Activated naive CD4-positive, alpha-beta T cell treated with anti-CD3 and anti-CD28 coated beads, Interleukin-2, amount 50 U/mL, for 16 hours (primary cell): ENCODE measurements around the gene STK39.

Source experiments
- DNase-seq: peaks from one replicate; pipeline ENCODE4 v3.0.0-alpha.2; 2020

STK39 gene

GRCh38 chr2:168182550-168183249, 64.7 kb downstream of the STK39 start:
- DNase-seq, result no peak

GRCh38 chr2:168181825-168182224, 65.6 kb downstream of the STK39 start:
- no peak for DNase-seq

DNA sequence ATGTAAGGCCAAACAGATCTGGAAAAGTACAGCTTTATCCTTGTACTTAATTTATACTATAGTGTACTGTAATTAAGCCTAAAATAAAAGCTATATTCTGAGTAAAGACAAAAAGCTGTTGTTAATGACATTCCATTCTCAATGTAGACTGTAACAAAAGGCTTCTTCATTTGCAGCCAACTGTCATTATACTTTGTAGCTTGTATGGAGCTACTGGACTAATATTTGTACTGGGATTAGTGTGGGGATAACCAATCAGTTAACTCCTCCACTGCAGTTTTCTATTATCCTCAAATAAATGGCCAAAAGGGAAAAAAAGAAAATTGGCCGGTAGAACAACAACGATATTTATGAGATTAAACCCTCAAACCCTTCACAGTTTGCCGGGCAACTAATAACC, 66.5 kb downstream of the STK39 start:
- DNase-seq, result no peak

- DNase-seq, result no peak
Observed at GRCh38 chr2:168180483-168180882, 66.9 kb downstream of the STK39 start.

DNA sequence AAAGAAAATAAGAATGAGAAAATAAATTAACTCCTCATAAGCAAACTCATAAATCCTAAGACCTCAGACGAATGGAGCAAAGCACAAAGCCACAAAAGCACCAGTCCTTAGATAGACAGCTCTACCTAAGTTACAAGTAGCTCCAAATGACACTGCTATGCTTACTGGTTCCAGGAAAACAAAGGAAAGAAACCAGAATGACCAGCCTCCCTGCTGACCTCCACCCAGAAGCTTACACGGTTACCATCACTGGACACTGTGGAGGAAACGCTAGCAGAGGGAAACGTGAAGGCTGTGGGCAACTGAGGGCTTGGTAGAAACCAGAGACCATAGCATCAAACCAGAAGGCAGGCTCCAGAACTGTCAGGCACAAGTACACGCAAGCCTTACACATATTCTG, 67.8 kb downstream of the STK39 start:
- no peak for DNase-seq

- no peak for DNase-seq
Observed at GRCh38 chr2:168178520-168179324, 68.7 kb downstream of the STK39 start.

DNA sequence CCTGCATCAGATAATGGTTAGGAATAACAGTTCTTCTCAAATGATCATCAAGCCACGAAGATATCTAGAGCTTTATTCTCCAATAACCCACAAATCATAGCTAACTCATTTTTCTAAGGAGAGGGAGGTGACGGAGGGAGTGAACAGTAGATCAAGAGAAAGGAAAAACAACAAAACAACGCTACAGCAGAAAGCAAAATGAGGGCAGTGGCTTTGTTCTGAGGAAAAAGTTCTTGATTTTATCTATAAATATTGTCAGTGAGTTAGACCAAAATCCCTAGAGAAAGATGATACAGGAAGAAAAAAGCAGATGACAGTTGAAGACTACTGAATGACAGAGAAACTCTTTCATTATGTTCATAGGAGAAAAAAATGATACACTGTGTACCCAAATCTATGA, 71.0 kb downstream of the STK39 start:
- DNase-seq, result no peak

- no peak for DNase-seq
Observed at GRCh38 chr2:168175469-168175868, 71.9 kb downstream of the STK39 start.

DNA sequence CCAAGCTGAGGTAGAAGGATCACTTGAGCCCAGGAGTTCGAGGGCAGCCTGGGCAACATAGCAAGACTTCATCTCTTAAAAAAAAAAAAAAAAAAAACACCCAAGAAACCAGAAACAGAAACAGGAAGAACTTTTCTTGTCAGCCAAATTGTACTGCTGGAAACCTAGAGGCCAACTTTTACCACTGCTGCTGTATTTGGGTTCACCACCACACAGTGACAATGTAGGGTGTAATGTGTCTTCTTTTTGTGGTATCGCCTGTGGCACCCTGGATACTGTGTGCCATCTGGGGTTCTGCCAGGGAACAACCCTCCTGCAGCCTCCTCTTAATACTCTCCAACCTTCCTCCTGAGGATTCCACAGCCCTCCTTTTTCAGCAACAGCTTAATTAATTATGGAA, 72.6 kb downstream of the STK39 start:
- DNase-seq, result no peak

DNA sequence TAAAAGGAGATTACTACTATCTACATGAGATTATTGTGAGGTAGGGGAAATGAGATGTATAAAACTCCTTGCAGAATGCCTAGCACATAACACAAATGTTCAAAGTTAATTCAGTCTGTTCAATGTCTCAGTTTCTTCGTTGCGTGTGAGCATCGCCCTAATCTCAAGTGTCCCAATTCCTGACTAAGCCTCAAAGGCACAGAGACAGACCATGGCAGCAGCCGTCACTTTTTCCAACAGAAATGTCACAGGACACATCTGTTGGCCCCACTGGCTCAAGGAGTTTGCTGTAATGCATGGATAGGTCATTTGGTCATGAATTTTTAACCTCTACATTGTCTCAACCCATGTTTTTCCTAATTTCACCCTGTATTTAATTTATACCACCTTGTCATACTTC, 75.3 kb downstream of the STK39 start:
- no peak for DNase-seq

DNA sequence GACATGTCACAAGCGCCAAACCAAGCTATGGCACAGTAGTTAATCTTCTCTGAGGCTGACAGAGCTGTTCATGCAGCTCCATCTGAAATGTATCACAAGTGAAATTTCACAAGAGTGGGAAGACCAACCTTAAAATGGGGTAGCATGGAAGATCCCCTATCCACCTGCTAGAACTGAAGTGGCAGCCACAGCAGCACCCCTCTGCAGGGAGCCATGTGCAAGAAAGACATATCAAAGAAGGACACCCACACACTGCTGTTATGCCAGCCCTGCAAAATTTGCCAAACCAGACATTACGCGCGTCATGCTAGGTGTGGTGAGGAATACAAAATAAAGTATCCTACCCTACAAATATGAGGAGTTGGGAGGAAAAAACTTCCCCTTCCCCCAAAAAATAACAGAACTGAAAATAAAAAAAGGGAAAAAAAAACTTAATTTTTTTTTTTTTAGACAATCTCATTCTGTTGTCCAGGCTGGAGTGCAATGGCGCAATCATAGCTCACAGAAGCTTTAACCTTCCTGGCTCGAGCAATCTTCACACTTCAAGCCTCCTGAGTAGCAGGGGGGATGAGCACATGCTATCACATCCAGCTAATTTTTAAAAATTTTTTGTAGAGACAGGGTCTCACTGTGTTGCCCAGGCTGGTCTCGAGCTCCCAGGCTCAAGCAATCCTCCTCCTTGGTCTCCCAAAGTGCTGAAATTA, 76.2 kb downstream of the STK39 start:
- no peak for DNase-seq

DNA sequence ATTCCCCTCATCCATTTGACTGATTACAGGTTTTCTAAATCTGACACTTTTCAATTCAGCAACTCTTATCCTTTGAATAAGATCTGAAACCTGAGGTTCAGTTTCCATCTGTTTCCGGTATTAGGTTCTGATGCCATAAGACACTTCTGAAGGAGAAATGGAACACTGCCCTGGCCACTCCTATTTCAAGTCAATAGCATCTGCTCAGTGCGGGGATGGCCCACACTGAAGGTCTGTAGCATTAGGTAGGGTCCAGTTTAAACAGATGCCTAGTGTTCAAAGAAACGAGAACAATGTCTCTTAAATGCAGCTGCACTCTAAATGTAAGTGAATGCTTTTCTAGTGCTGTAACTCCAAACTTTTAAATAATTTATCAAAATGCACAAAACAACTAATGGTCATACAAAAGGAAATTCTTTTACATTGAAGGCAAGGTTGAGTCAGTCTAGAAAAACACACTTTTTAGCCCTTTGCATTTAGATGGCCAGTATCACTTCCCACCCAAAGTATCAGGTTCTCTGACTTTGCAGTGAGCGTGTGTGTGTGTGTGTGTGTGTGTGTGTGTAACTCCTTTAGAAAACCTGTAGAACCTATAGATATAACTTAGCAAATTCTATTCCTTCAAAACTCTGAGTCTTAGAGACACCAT, 78.2 kb downstream of the STK39 start:
- DNase-seq, result no peak

- no peak for DNase-seq
Observed at GRCh38 chr2:168167511-168168263, 79.7 kb downstream of the STK39 start.

DNA sequence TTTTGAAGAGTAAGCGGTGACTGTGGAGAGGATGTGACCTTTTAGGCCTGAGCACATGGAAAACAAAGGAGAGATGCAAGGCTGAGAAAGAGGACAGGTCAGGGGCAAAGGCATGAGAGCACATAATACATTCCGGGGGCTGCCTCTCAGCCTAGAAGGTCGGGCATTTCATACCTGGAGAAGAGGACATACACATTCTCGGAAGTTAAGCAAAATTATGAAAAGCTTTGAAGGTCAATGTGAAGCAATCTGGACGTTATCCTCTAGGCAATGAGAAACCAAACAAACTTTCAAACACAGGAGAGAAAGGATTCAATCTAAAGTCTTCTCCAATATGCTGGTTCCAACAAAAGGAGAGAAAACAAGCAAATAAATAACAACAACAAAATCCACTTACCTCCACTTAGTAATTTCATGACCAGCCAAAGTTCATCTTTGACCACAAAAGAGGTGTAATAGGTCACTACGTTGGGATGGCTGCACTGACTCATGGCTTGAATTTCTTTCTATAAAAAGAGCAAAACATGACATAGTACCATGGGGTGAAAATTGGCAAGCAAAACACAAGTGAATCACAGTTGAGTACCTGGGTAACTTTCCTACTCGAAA, 80.4 kb downstream of the STK39 start:
- DNase-seq, result no peak

DNA sequence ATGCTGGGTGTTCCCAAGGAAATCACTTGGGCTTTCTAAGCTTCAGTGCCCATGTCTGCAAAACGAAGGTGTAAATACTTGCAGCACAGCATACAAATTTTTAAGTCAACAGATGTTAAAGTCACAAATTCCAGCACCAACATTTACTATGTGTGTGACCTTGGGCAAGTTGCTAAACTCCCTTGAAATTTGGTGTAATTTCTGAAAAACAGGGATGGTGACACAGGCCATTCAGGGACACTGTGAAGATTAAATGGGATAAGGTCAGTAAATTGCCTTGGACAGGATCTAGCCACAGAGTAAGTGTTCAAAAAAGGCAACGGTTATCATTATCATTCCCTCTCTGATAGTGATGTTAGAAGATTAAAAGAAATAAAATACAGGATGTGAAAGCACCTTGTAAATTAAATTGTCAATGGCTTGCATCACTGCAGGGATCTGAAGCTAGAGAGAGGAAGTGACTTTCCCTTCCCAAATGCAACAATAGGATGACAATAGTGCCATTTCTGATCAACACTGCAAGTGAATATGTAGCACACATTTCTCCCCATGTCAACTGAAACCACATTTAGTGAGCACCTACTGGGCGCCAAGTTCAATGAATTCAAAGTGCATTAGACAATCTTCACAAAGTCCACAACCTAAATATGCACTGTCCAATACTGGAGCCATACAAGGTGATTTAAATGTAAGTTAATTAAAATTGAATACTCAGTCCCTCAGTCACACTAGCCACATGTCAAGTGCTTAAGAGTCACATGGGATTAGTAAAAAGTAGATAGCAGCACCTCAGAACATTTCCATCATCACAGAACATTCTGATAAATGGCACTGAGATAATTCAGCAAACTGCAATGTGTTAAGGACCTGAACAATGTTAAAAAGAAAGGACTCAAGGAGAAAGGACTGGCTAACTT, 81.2 kb downstream of the STK39 start:
- DNase-seq, result no peak

DNA sequence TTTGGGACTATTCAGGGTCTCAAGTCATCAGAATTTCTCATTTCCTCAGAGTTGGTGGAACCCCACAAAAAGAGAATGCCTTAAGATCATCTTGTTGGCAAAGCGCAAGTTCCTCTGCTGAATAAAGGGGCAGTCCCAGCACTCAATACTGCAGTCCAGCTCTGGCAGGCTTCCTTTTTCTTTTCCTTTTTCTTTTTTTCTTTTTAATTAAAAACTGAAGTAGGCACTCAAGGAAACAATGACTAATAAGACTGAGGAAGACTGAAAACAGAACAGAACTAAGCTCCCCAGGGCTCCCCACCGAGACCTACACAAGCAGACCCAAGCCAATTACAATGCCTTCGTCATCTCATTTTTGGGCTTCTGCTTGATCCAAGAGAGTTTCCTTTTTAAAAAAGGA, 82.0 kb downstream of the STK39 start:
- no peak for DNase-seq

DNA sequence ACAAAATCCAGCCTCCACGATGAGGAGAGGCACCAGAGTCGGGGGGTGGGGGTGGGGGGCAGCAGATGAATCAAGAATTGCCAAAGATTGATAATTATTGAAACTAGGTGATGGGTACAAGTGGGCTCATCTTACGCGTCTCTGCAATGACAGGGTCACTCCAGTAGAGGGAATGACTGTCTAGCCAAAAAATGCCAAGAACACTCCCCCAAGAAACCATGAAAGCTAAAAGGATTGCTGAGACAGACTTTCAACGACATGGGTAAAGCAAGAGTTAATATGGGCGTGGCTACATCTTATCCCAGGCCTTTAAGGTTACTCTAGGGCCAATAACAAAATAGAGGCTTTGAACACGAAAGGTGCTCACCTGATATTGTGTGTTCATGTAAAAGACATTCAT, 86.5 kb downstream of the STK39 start:
- no peak for DNase-seq

GRCh38 chr2:168159754-168160585, 87.4 kb downstream of the STK39 start:
- no peak for DNase-seq

- no peak for DNase-seq
Observed at GRCh38 chr2:168158586-168158985, 88.8 kb downstream of the STK39 start.

DNA sequence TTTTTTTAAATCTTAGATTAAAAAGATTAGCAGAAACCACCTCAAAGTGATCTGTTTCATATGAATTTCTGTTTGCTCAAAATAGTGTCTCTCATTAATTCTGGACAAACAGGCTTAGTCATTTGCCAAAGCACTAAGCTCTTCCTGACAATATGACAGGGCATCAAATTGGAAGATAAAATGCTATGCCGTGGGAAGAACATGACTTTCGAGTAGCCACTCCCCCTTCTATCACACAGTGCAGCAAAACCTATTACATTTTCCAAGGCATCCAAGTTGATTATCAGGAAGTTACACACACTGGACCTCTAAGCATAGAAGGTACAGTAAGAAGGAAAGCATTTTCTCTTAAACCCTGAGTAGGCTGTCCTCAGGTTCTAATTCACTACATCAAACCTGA, 89.5 kb downstream of the STK39 start:
- no peak for DNase-seq
